HuH-7 (cell line): ENCODE results near the gene RCAN3.
"Not testable (repeated sequence)": the region's sequence is repeated elsewhere in the genome, so short reads cannot be mapped to it uniquely, and the experiment has no call there.

ENCODE experiments used
- DNase-seq: peaks from one replicate; pipeline ENCODE4 v3.0.0; 2011; ENCODE audit warnings: low spot score

The RCAN3 gene

DNA sequence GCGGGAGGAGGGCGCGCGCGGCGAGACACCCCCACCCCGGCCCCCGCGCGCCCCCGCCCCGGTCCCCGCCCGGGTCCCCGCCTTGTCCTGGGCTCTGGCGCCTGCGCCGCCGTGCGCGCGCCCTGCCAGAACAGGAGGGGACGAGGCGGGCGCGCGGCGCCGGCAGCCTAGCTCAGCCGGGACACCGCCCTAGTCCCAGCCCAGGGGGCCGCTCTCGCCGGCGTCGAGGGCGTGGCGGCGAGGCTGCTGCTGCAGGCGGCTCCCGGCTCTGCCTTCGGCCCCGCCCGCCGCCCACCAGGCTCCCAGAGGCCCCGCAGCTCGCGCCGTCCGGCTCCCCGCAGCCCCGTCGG lies at the start of gene RCAN3:
Gene RCAN3, plus strand, starts transcription at position 128 of the 350 bp plus-strand sequence. CDS start 11,537 bp downstream, outside the sequence.
- peak; percentile 95 for DNase-seq

DNA sequence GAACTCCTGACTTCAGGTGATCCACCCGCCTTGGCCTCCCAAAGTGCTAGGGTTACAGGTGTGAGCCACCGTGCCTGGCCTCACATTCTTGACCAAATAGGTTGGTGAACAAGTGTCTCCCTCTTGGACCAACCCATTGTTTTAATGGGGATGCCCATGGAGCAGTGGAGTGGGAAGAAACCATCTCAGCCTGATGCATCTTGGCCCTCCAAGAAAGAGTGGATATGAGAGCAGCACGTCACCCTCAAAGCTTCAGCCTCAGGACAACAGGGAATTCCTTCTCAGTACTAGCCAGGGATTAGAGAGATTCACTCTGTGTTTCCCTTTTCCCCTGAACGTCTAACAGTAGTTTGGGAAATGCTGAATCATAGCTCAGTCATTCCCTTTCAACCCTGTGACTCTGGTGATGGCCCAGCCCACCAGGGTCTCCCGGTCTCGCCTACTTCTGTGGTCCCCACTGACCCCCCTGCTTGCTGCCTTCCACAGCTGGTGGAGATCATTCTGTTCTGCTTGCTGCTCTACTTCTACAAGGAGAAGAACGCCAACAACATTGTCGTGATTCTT lies 49.6 kb upstream of the RCAN3 start:
- DNase-seq, result no peak

GRCh38 chr1:24454673-24455072 lies 48.0 kb upstream of the RCAN3 start:
- DNase-seq, result no peak

DNA sequence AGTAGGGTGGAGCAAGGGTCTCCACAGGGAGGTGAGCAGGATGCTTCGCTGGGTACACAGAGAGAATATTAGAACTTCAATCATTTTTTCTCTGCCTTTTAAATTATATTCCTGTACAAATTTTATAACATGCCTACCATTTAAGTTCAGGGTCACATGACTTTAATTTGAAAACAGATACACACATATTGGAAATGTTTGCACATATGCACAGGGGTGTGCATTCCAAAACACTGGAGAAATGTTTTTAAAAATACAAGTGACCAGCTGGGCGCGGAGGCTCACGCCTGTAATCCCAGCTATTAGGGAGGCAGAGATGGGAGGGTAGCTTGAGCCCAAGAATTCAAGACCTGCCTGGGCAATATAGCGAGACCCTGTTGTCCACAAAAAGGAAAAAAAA lies 47.4 kb upstream of the RCAN3 start:
- no peak for DNase-seq

DNA sequence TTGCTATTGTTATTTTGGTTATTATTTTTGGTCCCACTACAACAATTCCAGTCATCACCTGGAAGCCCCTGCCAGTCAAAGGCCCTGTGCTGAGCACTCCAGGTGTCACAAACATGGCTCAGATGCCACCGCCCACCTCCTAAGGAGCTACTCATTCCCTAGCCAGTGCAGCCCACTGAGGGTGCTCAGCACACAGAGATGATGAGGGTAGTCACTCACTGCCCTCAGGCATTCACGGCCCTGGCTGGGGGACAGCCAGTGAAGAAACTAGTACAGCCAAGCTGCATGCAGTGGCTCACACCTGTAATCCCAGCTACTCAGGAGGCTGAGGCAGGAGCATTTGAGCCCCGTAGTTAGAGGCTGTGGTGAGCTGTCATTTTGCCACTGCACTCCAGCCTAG lies 44.8 kb upstream of the RCAN3 start:
- DNase-seq, result no peak

DNA sequence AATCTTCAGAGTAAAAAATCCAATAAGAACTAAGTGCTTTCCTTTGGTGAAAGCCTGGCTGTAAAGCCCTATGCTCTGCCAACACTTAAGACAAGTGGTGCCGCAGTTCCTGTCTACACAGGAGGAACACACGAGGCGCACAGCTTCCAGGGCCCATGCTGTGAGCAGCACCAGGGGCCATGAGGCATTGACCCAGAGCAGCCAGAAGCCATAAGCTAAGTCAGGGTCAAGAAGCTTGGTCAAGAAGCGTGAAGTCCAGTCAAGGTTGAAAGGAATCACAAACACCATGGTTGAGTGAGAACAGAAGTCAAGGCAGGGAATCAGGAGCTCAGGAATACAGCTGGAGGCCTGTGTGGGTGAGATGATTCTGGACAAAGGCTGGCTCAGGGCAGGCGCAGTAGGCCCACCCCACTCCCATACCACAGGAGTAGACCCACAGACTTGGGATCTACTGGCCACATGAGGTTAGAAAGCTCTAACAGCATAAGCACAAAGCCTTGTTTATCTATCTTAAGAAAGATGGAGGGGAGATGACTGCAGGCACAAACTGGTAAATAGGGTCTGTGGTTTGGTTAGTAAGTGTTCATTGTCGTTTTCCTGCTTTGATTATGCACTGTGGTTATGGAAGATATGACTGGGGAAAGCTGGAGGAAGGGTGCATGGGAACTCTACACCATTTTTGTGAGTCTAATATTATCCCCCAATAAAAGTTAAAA lies 42.9 kb upstream of the RCAN3 start:
- DNase-seq, result no peak

- not testable (repeated sequence) for DNase-seq
These were observed 40.5 kb upstream of the RCAN3 start for GRCh38 chr1:24462128-24462527.

DNA sequence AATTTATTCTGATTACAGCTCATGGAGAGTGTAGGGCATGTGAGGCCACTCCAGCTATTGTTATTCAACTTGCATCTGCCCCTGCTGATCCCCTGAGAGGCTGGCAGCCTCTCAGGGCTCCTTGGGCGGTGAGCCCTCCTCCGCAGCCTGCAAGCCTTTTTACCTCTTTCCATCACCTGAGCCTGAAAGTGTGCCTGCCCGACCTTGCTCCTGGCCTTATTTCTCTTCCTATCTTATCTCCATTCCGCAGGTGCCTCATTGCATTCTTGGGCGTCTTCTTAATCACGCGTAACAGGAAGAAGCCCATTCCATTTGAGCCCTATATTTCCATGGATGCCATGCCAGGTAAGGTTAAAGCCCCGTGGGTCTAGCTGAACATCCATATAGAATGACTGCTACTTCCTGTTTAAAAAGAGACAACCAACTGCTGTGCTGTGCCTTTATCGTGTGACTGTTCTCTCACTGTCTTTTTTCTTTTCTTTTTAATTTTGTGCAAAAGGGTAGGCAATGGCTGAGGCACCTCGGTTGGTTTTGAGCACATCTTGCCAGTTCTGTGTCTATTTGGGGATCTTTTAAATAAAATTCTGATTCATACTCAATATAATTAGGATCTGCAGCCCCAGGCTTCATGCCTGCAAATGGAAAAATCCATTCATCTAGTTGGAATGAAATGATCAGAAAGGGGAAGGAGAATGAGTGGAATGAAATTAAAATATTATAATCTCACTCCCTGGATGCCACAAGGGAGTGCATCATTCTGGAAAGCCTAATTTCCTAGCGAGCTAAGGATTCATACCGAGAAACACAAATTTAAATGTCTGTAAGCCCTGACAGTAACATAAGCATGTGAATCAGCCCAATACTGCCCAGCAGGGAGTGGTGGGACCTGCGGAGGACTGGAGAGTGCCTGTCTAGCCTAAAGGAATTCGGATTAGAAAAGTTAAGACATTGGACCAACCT lies 38.6 kb upstream of the RCAN3 start:
- DNase-seq, result no peak

DNA sequence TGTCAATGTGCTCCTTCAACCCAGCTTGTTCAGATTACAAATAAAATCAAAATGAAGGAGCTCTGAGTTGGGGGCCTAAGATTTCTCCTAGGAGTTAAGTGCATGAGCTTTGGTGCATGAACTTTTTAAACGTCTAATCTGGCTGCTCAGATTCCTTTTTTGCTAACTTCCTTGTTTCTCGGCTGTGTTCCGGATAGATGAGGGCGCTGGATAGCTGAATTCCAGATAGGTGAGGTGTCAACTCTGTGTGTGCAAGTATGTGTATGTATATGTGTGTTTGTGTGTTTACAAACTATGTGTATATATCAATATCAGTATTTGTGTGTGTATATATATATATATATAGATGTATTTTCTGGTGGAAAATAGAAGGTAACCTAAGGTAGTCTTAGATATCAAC lies 37.5 kb upstream of the RCAN3 start:
- no peak for DNase-seq

GRCh38 chr1:24465638-24466037 lies 37.0 kb upstream of the RCAN3 start:
- no peak for DNase-seq

DNA sequence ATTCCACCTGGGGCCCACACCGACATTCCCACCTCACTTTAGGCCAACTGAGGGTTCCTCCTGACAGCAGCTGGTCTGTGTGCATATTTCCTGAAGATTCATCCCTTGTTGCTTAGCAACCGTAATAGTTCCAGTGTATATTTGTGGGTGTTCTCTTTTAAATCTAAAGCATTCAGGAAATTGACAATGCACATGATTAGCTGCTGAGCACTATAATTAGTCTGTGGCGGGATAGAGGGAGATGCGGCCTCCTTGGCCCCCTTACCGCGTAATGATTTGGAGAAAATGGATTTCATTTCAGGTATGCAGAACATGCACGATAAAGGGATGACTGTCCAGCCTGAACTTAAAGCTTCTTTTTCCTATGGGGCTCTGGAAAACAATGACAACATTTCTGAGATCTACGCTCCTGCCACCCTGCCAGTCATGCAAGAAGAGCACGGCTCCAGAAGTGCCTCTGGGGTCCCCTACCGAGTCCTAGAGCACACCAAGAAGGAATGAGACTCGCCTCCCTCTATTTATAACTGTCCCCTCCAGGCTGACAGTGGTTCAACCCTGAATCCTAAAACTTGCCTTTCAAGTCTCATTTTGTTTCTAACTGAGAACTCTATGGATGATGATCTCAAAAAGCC lies 33.8 kb upstream of the RCAN3 start:
- no peak for DNase-seq

DNA sequence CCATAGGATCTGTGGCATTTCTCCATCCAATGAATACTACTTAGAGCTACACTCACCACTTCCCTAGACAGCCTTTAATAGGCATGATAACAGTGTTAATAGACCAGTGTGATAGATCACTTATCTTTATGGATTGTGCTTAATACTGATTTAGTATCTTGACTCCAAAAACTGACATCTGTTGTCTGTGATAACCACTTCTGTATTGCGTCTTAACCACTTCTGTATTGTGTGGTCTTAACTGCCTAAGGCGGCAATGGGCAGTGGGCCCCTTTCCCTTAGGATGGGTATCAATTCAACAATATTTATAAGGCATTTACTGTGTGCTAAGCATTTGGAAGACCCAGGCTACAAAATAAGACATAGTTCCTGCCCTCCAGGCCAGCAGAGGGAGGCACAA lies 32.0 kb upstream of the RCAN3 start:
- no peak for DNase-seq

DNA sequence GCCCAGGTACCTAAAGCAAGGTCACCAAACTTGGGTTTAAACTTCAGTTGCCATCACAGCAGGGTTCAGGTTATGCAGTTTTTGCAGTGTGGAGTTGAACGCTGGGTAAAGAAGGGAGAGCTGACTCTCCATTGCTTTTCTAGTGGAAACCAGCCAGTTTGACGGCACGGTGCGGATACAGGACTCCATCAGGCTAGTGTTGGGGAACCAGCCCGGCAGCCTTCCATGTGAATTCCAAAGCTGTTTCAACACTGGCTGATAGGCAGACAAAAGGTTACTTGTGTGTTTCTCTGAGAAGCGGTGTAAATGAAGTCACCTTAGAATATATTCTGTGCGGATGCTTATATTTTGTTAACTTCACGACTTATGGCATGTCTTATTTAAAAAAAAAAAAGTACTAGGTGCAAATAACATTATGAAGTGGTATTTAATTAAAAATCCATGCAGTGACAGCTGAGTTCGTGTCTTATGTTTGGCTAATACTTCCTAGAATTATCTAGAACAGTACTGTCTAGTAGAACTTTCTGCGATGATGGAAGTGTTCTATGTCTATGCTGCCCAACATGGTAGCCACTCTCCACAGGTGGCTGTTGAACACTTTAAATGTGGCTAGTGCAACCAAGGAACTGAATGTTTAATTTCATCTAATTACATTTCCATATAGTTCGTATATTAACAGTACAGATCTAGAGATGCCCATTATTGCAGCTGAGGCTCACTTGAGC lies 29.9 kb upstream of the RCAN3 start:
- DNase-seq, result no peak

DNA sequence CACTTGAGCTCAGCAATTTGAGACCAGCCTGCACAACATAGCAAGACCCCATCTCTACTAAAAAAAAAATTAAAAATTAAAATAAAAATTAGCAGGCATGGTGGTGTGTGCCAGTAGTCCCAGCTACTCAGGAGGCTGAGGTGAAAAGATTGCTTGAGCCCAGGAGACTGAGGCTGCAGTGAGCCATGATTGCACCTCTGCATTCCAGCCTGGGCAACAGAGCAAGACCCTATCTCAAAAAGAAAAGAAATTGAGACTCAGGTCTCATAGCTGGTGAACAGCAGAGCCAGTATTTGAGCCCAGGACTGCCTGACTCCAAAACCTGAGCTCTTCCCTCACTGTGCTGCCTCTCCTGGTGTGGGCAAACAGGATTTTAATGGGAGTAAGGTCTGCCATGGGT lies 28.4 kb upstream of the RCAN3 start:
- no peak for DNase-seq

DNA sequence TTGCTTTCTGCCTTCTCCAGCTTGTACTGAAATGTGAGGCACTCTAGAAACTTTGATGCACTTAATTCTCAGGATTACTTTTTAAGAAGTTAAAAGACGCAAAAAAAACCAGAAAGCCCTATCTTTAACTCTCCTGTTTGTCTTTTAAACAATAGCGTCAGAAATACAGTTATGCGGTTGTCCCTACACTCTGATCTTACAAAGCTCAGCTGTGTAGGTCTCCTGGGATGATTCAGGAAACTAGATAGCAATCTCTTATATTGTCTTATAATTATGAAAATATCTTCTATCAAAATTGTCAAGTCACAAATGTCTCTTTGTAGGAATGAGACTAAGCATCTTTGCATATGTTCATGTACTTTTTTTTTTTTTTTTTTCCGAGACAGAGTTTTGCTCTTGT lies 26.9 kb upstream of the RCAN3 start:
- no peak for DNase-seq

GRCh38 chr1:24476571-24476970 lies 26.1 kb upstream of the RCAN3 start:
- DNase-seq, result no peak

DNA sequence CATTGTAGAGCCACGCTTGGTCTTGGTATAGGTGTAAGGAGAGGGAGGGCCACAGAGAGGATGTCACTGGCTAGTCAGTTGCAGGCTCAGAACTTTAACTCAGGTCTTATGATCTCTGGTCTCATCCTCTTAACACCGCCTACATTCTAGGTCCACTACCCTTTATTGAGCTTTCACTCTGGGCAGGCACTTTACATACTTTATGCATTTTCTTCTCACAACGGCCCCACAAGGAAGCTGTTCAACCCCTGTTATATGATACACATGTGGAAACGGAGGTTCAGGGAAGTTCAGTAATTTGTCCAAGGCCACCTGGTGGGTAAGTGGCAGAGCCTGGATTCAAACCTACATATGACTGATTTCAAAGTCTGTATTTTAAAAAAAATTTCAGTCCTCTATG lies 25.3 kb upstream of the RCAN3 start:
- DNase-seq, result no peak

DNA sequence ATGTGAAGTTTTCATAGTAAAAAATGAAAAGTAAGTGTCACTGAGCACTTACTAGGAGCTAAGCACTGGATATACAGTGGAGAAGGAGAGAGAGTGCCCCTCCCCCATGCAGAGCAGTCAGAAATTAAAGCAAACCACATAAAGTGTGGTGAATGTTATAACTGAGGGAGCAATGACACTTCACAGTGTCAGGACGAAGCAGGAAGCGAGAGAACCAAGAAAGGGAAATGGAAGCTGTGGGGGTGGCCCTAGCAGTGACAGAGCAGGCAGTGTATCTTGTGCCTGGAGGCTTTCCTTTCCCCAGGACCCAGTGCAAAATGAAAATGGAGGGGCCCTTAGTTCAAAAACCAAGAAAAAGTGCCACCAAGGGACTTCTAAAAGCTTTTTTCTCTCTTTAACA lies 21.5 kb upstream of the RCAN3 start:
- no peak for DNase-seq

DNA sequence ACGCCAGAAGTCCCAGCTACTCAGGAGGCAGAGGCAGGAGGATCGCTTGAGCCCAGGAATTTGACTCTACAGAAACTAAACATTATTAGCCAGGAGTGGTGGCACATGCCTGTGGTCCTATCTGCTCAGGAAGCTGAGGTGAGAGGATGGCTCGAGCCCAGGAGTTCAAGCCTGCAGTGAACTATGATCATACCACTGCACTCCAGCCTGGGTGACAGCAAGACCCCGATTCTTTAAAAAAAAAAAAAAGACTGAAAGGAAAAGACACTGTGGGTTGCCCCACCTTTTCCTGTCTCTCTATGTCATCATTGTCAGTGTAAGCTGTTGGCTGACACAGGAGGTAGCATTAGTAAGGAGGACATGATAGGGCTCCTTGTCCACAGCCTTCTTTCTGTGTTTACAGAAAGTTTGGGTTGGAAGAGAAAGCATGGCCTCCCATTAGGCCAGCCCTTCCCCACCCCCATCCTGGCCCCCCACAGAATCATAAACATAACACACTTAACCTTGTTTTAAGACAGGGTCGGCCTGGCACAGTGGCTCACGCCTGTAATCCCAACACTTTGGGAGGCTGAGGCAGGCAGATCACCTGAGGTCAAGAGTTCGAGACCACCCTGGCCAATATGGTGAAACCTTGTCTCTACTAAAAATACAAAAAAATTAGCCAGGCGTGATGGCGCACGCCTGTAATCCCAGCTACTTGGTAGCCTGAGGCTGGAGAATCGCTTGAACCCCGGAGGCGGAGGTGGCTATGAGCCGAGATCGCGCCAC lies 20.6 kb upstream of the RCAN3 start:
- DNase-seq, result no peak

GRCh38 chr1:24483441-24483840 lies 19.2 kb upstream of the RCAN3 start:
- DNase-seq, result no peak

DNA sequence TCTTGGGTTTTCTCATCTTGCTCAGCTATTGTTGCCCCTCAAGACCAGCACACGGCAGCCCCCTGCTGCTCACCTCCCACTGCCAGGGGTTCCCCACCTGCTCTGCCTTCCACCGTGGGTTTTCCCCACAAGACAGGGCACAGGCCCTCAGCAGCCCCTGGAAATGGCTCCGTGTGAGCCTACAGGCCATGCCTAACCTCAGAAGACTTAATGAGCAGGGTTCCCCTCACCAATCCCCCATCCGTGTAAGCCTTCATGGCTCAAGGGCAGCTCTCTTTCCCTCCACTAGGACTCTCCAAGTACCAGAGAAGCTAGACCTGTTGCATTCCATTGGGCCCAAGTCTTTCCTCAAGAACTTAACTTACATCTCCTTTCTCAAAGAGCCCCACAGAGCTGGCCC lies 18.4 kb upstream of the RCAN3 start:
- no peak for DNase-seq
